Measurements from ENCODE around the gene FIGNL1. TPM values are rescaled to one million over a fixed set of nuclear protein-coding genes. Genes with fewer than 3 reads are reported as not detected.
A peak's percentile ranks its signal among the peaks of the same experiment; 100 is the strongest.

FIGNL1 gene
- total and polyA plus RNA-seq, 10 of the 15 experiments (the other 5 are each of a cell fraction or from before 2014, with no cell fraction given): 11.5 to 37.4 (median 29.0) TPM

DNA sequence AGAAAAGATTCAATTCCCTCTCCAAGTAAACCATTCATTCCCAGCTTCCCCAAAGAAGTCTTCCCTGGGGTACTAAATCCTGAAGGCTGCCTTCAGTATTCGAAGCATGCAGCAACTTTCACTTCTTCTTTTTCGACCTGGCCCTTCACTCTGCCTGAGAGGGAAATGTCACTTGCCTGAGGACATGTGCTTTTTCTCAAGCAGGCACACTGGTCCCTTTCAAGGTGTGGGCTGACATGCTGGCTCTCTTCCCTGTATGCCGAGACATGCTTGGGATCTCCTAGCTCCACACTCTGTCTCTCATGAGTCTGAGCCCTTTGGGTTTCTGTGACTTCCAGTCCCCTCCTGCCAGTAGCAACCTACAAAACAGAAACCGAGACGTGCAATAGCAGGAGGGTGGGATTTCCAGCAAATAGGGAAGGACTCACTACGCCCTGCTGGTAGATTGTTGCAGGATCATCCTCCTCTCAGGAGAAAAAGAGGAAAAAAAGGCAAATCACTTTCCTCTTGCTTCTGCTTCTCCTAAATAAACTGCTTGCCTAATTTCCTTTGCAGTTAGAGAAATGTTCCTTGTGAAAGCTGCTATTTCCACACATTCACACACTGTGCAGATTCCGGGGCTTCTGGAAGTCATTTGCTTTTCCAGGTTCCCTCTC lies 33.5 kb downstream of the FIGNL1 start (continued):
- TF ChIP-seq, protein P1, sequence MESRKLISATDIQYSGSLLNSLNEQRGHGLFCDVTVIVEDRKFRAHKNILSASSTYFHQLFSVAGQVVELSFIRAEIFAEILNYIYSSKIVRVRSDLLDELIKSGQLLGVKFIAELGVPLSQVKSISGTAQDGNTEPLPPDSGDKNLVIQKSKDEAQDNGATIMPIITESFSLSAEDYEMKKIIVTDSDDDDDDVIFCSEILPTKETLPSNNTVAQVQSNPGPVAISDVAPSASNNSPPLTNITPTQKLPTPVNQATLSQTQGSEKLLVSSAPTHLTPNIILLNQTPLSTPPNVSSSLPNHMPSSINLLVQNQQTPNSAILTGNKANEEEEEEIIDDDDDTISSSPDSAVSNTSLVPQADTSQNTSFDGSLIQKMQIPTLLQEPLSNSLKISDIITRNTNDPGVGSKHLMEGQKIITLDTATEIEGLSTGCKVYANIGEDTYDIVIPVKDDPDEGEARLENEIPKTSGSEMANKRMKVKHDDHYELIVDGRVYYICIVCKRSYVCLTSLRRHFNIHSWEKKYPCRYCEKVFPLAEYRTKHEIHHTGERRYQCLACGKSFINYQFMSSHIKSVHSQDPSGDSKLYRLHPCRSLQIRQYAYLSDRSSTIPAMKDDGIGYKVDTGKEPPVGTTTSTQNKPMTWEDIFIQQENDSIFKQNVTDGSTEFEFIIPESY (IDR thresholded peaks at IDR 0.05): no peak
- TF ChIP-seq NFIC (IDR thresholded peaks at IDR 0.05; ENCODE audit: low read depth, low read length): peak; percentile 49; the same call in 1 of the 2 replicates
- TF ChIP-seq NFYB (IDR thresholded peaks at IDR 0.05; ENCODE audit: insufficient read depth, low read depth, low read length): no peak
- TF ChIP-seq TCF3 (IDR thresholded peaks at IDR 0.05; ENCODE audit: borderline replicate concordance, insufficient read depth, low read depth, low read length): peak; percentile 66; the same call in 1 of the 2 replicates
- TF ChIP-seq POLR2AphosphoS2 (IDR thresholded peaks at IDR 0.05; ENCODE audit: low read depth, low read length): no peak
- 0 out of 2 replicates have a peak, but pooled peaks have one; percentile 33 for TF ChIP-seq TCF12 (IDR thresholded peaks at IDR 0.05; ENCODE audit: low read depth, low read length)
- no peak for TF ChIP-seq HDAC2 (IDR thresholded peaks at IDR 0.05)
- TF ChIP-seq BHLHE40 (IDR thresholded peaks at IDR 0.05; ENCODE audit: borderline replicate concordance in 1 of 2, low read depth in 2 of 2, low read length in 1 of 2): peak; percentile 36 to 40; a peak in 1 of 4 replicates
- no peak for TF ChIP-seq CREM (IDR thresholded peaks at IDR 0.05; ENCODE audit: low read depth)
- TF ChIP-seq, protein P2, sequence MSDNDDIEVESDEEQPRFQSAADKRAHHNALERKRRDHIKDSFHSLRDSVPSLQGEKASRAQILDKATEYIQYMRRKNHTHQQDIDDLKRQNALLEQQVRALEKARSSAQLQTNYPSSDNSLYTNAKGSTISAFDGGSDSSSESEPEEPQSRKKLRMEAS (IDR thresholded peaks at IDR 0.05; ENCODE audit: low read depth, low read length): peak; percentile 94
- peak; percentile 99 for TF ChIP-seq SPI1 (IDR thresholded peaks at IDR 0.05; ENCODE audit: borderline replicate concordance, insufficient read depth, low read depth, low read length)
- TF ChIP-seq CBX5 (IDR thresholded peaks at IDR 0.05; ENCODE audit: low read depth): no peak
- TF ChIP-seq, protein P3, sequence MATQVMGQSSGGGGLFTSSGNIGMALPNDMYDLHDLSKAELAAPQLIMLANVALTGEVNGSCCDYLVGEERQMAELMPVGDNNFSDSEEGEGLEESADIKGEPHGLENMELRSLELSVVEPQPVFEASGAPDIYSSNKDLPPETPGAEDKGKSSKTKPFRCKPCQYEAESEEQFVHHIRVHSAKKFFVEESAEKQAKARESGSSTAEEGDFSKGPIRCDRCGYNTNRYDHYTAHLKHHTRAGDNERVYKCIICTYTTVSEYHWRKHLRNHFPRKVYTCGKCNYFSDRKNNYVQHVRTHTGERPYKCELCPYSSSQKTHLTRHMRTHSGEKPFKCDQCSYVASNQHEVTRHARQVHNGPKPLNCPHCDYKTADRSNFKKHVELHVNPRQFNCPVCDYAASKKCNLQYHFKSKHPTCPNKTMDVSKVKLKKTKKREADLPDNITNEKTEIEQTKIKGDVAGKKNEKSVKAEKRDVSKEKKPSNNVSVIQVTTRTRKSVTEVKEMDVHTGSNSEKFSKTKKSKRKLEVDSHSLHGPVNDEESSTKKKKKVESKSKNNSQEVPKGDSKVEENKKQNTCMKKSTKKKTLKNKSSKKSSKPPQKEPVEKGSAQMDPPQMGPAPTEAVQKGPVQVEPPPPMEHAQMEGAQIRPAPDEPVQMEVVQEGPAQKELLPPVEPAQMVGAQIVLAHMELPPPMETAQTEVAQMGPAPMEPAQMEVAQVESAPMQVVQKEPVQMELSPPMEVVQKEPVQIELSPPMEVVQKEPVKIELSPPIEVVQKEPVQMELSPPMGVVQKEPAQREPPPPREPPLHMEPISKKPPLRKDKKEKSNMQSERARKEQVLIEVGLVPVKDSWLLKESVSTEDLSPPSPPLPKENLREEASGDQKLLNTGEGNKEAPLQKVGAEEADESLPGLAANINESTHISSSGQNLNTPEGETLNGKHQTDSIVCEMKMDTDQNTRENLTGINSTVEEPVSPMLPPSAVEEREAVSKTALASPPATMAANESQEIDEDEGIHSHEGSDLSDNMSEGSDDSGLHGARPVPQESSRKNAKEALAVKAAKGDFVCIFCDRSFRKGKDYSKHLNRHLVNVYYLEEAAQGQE (IDR thresholded peaks at IDR 0.05; ENCODE audit: low read depth, low read length): no peak
- TF ChIP-seq, protein P4, sequence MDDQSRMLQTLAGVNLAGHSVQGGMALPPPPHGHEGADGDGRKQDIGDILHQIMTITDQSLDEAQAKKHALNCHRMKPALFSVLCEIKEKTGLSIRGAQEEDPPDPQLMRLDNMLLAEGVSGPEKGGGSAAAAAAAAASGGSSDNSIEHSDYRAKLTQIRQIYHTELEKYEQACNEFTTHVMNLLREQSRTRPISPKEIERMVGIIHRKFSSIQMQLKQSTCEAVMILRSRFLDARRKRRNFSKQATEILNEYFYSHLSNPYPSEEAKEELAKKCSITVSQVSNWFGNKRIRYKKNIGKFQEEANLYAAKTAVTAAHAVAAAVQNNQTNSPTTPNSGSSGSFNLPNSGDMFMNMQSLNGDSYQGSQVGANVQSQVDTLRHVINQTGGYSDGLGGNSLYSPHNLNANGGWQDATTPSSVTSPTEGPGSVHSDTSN (IDR thresholded peaks at IDR 0.05; ENCODE audit: insufficient replicate concordance, low read depth, low read length): peak; percentile 66
- TF ChIP-seq, protein P5, sequence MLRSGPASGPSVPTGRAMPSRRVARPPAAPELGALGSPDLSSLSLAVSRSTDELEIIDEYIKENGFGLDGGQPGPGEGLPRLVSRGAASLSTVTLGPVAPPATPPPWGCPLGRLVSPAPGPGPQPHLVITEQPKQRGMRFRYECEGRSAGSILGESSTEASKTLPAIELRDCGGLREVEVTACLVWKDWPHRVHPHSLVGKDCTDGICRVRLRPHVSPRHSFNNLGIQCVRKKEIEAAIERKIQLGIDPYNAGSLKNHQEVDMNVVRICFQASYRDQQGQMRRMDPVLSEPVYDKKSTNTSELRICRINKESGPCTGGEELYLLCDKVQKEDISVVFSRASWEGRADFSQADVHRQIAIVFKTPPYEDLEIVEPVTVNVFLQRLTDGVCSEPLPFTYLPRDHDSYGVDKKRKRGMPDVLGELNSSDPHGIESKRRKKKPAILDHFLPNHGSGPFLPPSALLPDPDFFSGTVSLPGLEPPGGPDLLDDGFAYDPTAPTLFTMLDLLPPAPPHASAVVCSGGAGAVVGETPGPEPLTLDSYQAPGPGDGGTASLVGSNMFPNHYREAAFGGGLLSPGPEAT (IDR thresholded peaks at IDR 0.05; ENCODE audit: low read depth): peak; percentile 97
- peak in 1 of 2 experiments; percentile 51; a peak in 1 of 4 replicates for TF ChIP-seq SRF (IDR thresholded peaks at IDR 0.05; ENCODE audit: low read depth in 2 of 2, low read length in 2 of 2)
- peak; percentile 36; the same call in 1 of the 2 replicates for TF ChIP-seq RUNX3 (IDR thresholded peaks at IDR 0.05; ENCODE audit: low read length)
- no peak for TF ChIP-seq RAD21 (IDR thresholded peaks at IDR 0.05; ENCODE audit: insufficient read depth, low read depth, low read length)
- TF ChIP-seq JUND (IDR thresholded peaks at IDR 0.05; ENCODE audit: low read depth, low read length): no peak
- no peak for TF ChIP-seq LARP7 (IDR thresholded peaks at IDR 0.05)
- peak; percentile 74 for TF ChIP-seq MTA2 (IDR thresholded peaks at IDR 0.05; ENCODE audit: low read depth)
- peak; percentile 98 for TF ChIP-seq IKZF1 (conservative IDR thresholded peaks at IDR 0.05)
